Loucy (cell line): Measurements from ENCODE around the gene NRG3.

Source experiments
- H2AFZ ChIP-seq: fragments of 200-600 bp; sonication (generic); 2 replicates; pipeline ENCODE4 v1.6.0; 2016; ENCODE audit warnings: antibody characterized with exemption, mild to moderate bottlenecking, low read length, moderate library complexity
- H3F3A ChIP-seq: fragments of 200-600 bp; 2 replicates; pipeline ENCODE4 v1.6.0; 2016; ENCODE audit warnings: antibody characterized with exemption, low read depth, mild to moderate bottlenecking
- H3K27me3 ChIP-seq: fragments of 200-600 bp; sonication (generic); 2 replicates; pipeline ENCODE4 v1.6.1; 2014; ENCODE audit warnings: low read length, mild to moderate bottlenecking; ENCODE audit not compliant: insufficient read depth, poor library complexity, severe bottlenecking
- H3K36me3 ChIP-seq: fragments of 200-600 bp; sonication (generic); 2 replicates; pipeline ENCODE4 v1.6.1; 2016; ENCODE audit warnings: low read length; ENCODE audit not compliant: insufficient read depth
- H3K4me1 ChIP-seq: fragments of 200-600 bp; sonication (generic); 2 replicates; pipeline ENCODE4 v1.5.1; 2014; ENCODE audit warnings: low read length, mild to moderate bottlenecking; ENCODE audit not compliant: insufficient read depth, poor library complexity, severe bottlenecking
- H3K4me2 ChIP-seq: fragments of 200-600 bp; sonication (generic); 2 replicates; pipeline ENCODE4 v1.6.0; 2014; ENCODE audit warnings: antibody characterized with exemption, low read length, low read depth, mild to moderate bottlenecking; ENCODE audit not compliant: poor library complexity, severe bottlenecking
- H3K4me3 ChIP-seq: fragments of 200-600 bp; sonication (generic); 2 replicates; pipeline ENCODE4 v1.5.1; 2014; ENCODE audit warnings: low read length, mild to moderate bottlenecking, mixed read lengths; ENCODE audit not compliant: poor library complexity, severe bottlenecking
- H3K79me2 ChIP-seq: fragments of 200-600 bp; sonication (generic); 2 replicates; pipeline ENCODE4 v1.6.1; 2014; ENCODE audit warnings: low read length; ENCODE audit not compliant: insufficient read depth
- H3K9ac ChIP-seq: fragments of 200-600 bp; sonication (generic); 2 replicates; pipeline ENCODE4 v1.6.0; 2014; ENCODE audit warnings: mild to moderate bottlenecking, low read depth, low read length, moderate library complexity; ENCODE audit not compliant: poor library complexity, severe bottlenecking
- H3K9me2 ChIP-seq: fragments of 200-600 bp; sonication (generic); replicated peaks from 2 replicates; pipeline ENCODE4 v1.6.1; 2016; ENCODE audit warnings: low read depth, low read length, mixed read lengths
- H3K9me3 ChIP-seq: fragments of 200-600 bp; sonication (generic); 2 replicates; pipeline ENCODE4 v1.6.1; 2014; ENCODE audit warnings: mild to moderate bottlenecking, antibody characterized with exemption, low read length, low read depth; ENCODE audit not compliant: insufficient read depth
- H4K20me1 ChIP-seq: fragments of 200-600 bp; sonication (generic); 2 replicates; pipeline ENCODE4 v1.6.0; 2014; ENCODE audit warnings: antibody characterized with exemption, low read length, mild to moderate bottlenecking; ENCODE audit not compliant: insufficient read depth, poor library complexity, severe bottlenecking
- CTCF ChIP-seq: fragments of 200-600 bp; sonication (generic); conservative IDR thresholded peaks from 2 replicates; pipeline ENCODE4 v1.5.1; 2014; ENCODE audit warnings: mild to moderate bottlenecking, antibody characterized with exemption, low read length
- EZH2phosphoT487 ChIP-seq: fragments of 200-600 bp; IDR thresholded peaks from 2 replicates; pipeline ENCODE4 v1.6.1; 2018; ENCODE audit warnings: antibody characterized with exemption, mild to moderate bottlenecking, moderate library complexity, borderline replicate concordance

NRG3 gene

GRCh38 chr10:82176587-82176986, 301.6 kb downstream of the NRG3 start:
- H3K4me3 ChIP-seq = no peak overlapping the region
- no peaks in the 10 kb centered on the region for H3K36me3 ChIP-seq
- H3F3A ChIP-seq = no peaks in the 10 kb centered on the region
- H3K27me3 ChIP-seq = no peaks in the 10 kb centered on the region
- no peak for TF ChIP-seq EZH2phosphoT487
- TF ChIP-seq CTCF = no peak
- no peaks in the 10 kb centered on the region for H3K4me1 ChIP-seq
- H3K9me2 ChIP-seq = 0 out of 2 replicates have a peak, but pooled peaks cover 4% of the 10 kb centered on the region
- no peaks in the 10 kb centered on the region for H4K20me1 ChIP-seq
- H3K79me2 ChIP-seq = no peaks in the 10 kb centered on the region
- no peak overlapping the region for H2AFZ ChIP-seq
- H3K9ac ChIP-seq = no peak overlapping the region
- H3K4me2 ChIP-seq = no peak overlapping the region
- H3K9me3 ChIP-seq = no peaks in the 10 kb centered on the region

- H3K9me2 ChIP-seq = no peaks in the 10 kb centered on the region
- H3K9ac ChIP-seq = no peak overlapping the region
- no peaks in the 10 kb centered on the region for H3K27me3 ChIP-seq
- no peaks in the 10 kb centered on the region for H3K9me3 ChIP-seq
- H3K79me2 ChIP-seq = no peaks in the 10 kb centered on the region
- H4K20me1 ChIP-seq = no peaks in the 10 kb centered on the region
- no peaks in the 10 kb centered on the region for H3K4me1 ChIP-seq
- H3K4me3 ChIP-seq = no peak overlapping the region
- no peaks in the 10 kb centered on the region for H3K36me3 ChIP-seq
- no peak overlapping the region for H2AFZ ChIP-seq
- no peak overlapping the region for H3K4me2 ChIP-seq
- TF ChIP-seq EZH2phosphoT487 (no peak), CTCF (no peak)
- no peaks in the 10 kb centered on the region for H3F3A ChIP-seq
Measured at GRCh38 chr10:82190432-82191260, 315.7 kb downstream of the NRG3 start.

- TF ChIP-seq CTCF (no peak), EZH2phosphoT487 (no peak)
- Histone ChIP-seq H3K9me3 (no peaks in the 10 kb centered on the region), H4K20me1 (no peaks in the 10 kb centered on the region)
Measured at GRCh38 chr10:82191653-82192052, 316.7 kb downstream of the NRG3 start.

More at GRCh38 chr10:82191653-82192052, 316.7 kb downstream of the NRG3 start:
- H3K9me2 ChIP-seq = no peaks in the 10 kb centered on the region
- H3K9ac ChIP-seq = no peak overlapping the region
- no peak overlapping the region for H2AFZ ChIP-seq
- H3K79me2 ChIP-seq = no peaks in the 10 kb centered on the region
- H3K27me3 ChIP-seq = no peaks in the 10 kb centered on the region
- H3K4me3 ChIP-seq = no peak overlapping the region
- H3K36me3 ChIP-seq = no peaks in the 10 kb centered on the region
- no peak overlapping the region for H3K4me2 ChIP-seq
- no peaks in the 10 kb centered on the region for H3F3A ChIP-seq
- H3K4me1 ChIP-seq = no peaks in the 10 kb centered on the region
